Dermis microvascular lymphatic vessel endothelial cell (primary cell): Measurements from ENCODE around the gene PDZD7. TPM values are rescaled to one million over a fixed set of nuclear protein-coding genes. Genes with fewer than 3 reads are reported as not detected.
"Not testable (repeated sequence)": the region's sequence is repeated elsewhere in the genome, so short reads cannot be mapped to it uniquely, and the experiment has no call there.

ENCODE experiments used
- DNase-seq, 2 donors: peaks; one replicate each; pipeline versions ENCODE4 v3.0.0 to v3.0.0-alpha.2; 2010; ENCODE audit warnings: low read depth in 2 of 2
- total RNA-seq: library from RNA; depleted of rRNA; stranded (reverse); fragments of >200 nt; gene quantifications from 2 replicates; pipeline ENCODE4 v1.2.1, GENCODE V29; 2014

PDZD7 gene
- total RNA-seq, 1 donor from 2014 or later: 0.51 TPM

DNA sequence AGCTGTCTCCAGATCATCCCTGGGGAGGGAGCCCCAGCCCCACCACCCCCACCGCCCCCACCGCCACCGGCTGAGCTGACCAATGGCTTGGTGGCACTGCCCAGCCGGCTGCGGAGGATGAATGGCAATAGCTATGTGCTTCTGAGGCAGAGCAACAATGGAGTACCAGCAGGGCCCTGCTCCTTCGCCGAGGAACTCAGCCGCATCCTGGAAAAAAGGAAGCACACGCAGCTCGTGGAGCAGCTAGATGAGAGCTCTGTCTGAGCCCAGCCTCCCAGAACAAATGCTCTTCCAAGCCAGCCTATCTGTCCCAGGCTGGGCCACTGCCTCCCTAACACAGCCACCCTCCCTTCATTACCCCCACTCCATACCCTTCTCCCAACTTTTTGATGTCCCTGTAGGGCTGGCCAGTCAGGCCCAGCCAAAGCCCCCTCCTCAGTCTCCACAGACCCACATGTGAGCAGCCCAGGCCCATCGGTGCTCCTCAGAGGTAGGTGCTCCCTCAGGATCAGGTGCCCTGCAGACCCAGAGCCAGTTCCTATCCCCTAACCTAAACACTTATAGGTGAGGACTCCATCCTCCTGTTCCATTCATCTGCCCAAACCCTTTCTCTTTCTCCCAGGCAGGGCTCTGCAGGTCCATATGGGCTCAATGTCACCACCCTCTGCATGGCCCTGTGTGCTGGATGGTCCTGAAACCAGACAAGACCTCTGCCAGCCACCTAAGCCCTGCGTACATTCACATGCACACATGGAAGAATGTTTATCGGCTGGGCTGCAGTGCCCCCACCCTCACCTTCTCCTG is 46.9 kb downstream of the PDZD7 start:
- DNase-seq: no peak

DNA sequence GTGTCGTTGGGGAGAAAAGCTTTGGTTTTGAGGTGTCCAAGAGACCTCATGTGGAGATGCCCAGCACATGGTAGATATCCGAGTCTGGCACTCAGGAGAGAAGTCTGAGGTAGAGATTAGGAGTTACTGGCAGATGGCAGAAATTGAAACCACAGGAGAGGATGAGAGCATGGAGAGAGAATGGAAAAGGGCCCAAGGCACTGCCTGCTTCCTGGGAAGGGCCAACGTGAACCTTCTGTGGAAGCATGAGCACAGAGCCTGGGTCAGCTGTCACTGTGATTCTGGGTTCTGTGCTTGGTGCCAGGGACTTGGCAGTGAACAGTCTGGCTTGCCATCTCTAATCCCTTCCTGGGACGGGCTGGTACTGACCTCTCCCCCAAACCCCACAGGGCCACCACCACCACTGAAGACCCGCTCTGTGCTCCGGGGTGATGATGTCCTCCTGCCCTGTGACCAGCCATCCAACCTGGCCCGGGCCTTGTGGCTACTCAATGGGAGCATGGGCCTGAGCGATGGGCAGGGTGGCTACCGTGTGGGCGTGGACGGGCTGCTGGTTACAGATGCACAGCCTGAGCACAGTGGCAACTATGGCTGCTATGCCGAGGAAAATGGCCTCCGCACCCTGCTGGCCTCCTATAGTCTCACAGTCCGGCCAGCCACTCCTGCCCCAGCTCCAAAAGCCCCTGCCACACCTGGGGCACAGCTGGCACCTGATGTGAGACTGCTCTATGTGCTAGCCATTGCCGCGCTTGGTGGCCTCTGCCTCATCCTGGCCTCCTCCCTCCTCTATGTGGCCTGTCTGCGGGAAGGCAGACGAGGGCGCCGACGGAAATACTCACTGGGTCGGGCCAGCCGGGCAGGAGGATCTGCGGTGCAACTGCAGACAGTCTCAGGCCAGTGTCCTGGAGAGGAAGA is 47.8 kb downstream of the PDZD7 start:
- no peak for DNase-seq

DNA sequence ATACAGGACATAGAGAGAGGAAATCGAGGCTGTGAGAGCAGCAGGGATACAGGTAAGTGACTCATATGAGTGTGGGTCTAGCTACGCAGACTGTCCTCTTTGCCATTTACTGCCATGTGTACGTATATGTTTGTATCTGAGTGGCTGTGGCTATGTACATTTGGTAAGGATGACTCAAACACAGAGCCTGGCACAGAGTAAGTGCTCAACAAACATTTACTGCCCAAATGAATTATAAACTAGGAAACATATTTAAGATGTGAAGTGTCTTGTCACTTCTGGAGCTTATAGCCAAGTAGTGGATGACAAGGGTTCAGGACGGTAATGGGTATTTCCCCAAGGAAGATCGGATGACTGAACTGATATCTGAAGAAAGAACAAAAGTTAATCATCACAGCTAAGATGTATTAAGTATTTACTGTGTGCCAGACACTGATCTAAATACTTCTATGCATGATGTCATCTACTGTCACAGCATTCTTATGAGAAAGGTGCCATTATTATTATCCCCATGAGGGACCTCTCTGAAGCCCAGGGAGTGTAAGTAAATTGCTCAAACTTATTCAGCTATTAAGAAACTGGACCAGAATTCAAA is 49.7 kb downstream of the PDZD7 start:
- no peak for DNase-seq

DNA sequence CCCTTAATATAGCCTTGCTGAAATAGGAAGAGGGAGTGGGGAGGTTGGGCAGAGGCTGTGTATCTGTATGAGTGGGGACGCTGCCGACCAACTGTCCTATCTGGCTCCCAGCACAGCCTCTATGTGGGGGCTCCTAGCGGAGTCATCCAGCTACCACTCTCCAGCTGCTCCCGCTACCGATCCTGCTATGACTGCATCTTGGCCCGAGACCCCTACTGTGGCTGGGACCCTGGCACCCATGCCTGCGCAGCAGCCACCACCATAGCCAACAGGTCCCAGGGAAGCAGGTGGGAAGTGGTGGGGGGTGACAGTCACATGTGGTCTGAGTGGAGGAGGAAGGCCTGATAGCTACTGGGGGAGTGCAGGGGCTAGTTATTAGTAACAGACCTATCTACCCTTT is 50.2 kb downstream of the PDZD7 start:
- DNase-seq: no peak

DNA sequence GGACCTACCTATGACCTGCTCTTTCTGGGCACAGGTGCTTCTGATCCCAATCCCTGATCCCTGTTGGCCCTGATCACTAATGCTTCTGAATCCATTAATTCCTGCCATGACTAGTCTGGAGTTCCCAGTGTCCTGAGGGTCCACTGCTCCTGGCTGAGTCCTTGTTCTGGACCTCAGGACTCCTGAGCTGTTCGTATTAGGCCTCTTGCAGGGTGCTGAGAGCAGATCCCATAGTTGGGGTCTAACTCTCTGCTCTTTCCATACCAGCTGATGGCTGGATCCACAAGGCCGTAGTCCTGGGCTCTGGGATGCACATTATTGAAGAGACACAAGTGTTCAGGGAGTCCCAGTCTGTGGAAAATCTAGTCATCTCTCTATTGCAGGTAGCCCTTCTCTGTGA is 50.6 kb downstream of the PDZD7 start:
- no peak for DNase-seq

DNA sequence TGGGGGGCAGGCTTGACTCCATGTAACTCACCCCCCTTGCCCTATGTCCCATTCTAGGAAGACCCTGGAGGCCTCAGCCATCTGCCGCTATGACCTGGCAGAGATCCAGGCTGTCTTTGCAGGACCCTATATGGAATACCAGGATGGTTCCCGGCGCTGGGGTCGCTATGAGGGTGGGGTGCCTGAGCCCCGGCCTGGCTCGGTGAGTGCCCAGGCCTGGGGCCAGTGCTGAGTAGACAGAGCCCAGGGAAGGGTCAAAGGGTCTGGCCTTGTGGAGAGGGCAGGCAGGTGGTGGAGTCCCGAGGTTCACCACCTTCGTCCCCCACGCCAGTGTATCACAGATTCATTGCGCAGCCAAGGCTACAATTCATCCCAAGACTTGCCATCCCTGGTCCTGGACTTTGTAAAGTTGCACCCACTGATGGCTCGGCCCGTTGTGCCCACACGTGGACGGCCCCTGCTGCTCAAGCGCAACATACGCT is 51.1 kb downstream of the PDZD7 start:
- DNase-seq: no peak

DNA sequence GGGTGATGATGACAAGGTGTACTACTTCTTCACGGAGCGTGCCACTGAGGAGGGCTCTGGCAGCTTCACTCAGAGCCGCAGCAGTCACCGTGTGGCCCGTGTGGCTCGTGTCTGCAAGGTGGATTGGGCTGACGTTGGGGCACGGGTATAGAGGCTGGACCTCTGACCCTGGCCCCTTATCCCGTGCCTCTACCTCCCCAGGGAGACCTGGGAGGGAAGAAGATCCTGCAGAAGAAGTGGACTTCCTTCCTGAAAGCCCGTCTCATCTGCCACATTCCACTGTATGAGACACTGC is 52.1 kb downstream of the PDZD7 start:
- no peak for DNase-seq

DNA sequence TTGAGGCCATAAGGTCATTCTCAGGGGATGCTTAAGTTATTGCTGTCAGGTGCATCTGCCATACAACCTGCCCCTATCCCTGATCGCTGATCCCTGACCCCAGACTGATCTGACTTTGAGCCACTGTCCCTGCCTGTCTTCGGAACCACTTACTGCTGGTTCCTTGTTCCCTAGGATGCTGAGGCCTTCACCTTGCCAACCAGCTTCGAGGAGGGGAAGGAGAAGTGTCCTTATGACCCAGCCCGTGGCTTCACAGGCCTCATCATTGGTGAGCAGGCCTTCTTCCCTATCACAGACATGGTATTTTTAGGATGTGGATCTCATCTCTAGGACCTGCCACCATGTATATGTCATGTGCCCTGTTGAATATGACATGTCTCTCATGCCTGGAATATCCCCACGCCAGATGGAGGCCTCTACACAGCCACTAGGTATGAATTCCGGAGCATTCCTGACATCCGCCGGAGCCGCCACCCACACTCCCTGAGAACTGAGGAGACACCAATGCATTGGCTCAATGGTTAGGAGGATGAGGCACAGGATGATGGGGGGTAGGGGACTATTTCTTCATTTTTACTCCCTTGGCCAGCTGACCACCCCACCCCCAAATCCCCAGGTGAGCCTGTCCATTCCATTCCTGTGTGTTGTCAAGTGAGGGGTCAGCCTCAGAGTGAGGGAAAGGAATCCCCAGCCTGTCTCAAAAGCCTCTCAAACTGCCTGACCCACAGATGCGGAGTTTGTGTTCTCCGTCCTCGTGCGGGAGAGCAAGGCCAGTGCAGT is 52.6 kb downstream of the PDZD7 start:
- no peak for DNase-seq

DNA sequence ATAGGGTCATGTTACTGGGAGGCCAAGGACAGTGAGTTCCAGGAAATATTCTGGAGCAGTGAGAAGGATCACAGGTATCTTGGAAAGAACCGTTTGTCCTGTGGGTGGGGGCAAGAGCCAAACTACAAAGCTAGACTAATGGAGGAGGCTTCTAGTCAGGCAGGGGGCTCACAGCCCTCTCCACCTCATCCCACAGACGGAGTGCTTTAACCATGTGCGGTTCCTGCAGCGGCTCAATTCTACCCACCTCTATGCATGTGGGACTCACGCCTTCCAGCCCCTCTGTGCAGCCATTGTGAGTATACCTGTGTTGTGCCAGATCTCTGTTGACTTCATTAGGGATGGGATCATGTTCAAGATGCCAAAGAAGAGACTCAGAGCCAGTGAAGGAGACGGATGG is 53.5 kb downstream of the PDZD7 start:
- DNase-seq: no peak

DNA sequence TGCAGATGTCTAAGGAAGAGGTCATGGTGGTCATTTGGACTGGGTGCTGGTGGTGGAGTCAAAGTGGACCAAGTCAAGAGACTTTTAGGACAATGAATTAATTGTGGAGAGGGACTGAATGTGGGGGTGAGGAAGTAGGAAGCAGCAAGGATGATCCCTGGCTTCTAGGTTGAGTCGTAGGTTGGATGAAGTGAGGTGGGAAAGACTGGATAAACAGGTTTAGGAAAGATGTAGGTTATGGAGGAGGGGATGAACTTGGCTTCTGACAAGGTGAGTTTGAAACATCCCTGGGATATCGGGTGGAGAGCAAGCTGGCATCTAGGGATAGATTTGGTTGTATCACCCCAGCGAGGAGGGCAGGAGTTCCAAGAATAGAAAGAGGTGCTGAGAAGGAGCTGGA is 54.0 kb downstream of the PDZD7 start:
- no peak for DNase-seq

DNA sequence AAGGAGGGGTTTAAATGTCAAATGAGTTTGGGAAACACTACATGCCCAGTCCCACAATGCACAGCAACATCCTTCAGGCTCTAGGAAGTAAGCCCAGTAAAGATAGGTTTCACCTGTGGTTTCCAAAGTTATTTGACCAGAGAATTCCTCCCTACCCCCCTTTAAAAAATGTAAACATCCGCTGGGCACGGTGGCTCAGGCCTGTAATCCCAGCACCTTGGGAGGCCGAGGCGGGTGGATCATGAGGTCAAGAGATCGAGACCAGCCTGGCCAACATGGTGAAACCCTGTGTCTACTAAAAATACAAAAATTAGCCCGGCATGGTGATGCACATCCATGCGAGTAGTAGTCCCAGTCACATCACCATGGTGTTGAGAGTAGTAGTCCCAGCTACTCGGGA is 55.5 kb downstream of the PDZD7 start:
- DNase-seq: not testable (repeated sequence)

DNA sequence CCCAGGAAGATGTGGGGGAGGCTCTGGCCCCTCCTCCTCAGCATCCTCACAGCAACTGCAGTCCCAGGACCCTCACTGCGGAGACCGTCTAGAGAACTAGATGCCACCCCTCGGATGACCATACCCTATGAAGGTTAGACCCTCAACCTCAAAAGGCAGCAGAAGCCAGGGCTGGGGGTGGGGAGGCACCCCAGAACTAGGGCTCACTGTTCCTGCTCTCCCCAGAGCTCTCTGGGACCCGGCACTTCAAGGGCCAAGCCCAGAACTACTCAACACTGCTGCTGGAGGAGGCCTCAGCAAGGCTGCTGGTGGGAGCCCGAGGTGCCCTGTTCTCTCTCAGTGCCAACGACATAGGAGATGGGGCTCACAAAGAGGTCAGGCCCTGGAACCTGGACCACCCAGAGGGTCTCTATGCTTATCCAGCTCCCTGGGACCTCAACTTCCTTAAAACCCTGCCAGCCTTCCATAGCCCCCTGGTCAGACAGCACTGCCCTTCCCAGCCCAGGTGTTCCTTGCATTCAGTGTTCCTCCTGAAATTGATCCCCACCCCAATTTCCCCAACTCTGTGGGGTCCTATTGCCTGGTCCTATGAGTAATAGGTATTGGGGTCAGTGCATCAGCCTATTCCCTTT is 57.9 kb downstream of the PDZD7 start:
- DNase-seq: no peak

DNA sequence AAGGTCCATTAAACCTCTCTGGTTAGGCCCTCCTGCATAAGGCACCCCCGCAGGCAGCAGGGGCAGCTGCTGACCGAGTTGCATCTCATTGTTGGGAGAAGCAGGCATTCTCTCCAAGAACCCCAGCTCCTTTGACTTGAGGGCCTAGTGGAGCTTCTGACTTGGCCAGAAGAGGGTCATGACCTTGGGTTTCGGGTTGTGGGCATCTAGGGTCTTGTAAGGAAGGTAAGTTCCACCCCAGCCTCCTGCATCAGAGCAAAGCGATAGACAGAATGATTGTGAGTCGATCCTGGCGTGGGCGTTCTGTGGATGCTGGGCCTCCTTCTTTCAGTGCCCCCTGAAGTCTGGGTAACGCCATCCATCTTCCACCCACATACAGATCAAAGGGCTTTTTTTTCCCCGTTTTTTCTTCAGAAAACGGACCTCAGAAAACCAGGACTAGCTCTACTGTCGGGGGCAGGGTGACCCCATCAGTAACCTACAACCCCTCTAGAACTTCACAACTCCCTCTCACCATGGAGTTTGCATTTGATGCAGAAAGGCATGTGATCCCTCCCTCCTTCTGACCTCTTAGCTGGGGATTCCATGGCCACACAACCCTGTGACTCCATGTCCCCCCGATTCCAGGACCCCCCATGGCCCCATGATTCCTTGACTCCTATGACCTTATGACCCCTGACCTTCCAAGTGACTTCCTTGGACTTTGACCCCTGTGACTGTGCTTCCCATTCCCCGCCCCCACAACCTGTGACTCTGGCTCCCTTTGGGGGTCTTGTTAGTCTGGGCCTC is 58.6 kb downstream of the PDZD7 start:
- no peak for DNase-seq

DNA sequence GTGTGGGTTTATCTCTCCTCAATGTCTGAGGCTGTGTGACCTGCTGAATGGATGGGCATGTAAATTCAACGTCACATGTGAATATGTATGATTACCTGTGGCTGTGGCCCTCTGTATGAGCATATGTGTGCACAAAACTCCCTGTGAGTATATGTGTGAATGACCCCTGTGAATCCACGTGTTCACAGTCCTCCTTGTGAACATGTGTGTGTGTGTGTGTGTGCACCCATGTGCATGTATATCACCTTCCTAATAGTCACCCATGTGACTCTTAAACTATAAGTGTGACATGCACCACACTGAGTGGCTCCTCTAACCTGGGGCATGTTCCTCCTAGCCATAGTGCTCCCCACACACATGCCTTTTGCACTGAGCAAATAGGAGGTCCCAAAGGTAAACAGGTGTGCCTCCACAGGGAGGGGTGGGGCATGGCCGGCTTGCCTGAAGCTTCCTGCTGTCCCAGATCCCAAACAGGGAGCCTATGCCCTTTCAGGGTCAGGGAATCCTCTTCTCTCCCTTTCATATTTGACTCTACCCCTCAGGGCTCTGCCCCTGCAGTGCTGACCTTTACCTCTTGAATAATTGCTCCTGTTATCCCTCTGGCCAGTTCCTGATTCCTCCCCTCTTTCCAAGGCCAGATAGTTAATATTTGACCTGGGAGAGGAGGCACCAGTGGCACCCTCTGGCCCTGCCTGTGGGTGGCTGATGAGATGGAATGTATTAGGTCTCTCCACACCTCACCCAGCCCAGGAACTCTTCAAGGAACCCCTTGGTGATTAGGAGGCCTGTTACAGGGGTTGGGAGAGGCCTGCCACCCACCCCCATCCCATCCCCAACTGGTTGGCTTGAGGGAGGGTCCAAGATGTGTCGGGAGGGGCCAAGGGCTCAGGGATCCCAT is 59.8 kb downstream of the PDZD7 start:
- DNase-seq: no peak

DNA sequence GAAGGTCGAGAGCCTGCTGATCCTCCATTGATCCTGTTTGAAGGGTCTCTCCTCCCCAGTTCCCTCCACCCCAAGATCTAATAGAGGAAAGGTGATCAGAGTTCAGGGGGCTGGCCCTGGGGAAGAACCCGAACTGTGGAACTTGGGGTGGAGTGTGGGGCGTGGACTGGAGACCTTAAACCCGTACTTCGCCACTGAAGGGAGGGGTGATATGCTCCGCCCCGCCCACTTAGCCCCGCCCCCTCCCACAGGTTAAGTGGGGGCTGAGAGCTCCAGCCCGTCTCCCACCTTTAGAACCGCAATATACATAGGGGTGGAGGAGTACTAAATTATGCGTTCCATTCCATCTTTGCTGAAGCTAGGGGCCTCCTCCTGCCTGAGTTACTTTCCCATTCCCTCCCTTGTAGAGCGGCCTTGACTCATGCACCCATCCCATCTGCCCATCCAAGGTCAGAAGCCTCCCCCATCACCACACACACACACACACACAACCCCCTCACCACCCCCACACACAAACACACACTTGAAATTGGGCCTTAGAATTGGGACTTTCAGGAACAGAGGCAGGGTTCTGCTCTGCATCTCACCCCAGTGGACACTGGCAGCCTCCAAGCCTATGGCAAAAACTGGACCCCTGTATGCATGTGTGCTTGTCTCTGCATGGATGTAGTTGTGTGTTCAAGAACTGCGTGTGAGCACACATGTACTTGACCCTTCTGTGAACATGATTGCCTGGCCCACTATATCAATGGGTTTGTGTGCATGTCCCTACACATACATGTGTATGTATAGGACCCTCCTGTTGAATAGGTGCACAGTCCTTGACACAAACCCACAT is 60.6 kb downstream of the PDZD7 start:
- DNase-seq: no peak

DNA sequence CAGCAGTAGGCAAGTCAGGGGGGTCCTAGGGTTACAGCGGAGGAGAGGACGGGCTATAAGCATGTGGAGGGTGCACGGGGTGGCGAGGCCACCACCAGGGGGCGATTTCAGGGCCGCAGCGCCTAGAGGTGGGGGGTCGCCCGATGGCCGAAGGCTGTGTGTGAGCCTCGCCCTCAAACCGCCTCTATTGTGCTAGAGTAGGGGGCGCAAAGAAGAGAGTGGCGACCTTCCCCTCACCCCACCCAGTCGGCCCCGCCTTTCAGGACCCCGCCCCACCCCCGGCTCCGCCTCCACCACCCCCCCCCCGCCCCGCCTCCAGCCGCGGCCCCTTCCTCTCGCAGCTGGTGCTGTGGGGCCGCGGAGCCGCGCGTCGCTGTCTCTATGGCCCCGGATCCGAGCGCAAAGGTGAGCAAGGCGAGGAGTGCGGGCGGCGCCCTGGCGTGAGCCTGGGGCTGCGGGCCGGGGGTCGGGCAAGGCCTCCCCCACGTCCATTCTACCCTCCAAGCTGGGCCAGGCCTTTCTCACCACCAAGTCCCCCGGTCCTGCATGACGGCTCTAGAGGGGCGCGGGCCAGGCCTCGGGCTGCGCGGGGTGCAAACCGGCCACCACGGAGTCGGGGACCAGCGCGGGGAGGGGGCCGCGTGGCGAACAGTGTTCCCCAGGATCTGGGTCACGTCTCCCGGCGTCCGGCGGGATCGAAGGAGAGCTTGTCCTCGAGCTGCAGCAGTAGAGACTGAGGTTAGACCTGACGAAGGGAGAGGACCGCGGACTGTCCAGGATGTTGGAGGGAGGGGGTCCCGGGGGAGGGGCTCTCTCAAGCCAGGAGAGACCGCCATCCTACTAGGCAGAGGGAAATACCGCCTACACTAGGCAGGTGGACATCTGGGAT is 61.5 kb downstream of the PDZD7 start, which contains the start of gene SEMA4G:
TSS of gene SEMA4G (plus strand) at position 318 of the 889 bp plus-strand sequence. CDS start 3,409 bp downstream, outside the sequence.
- DNase-seq: peak in 1 of 2 donors; percentile 46

DNA sequence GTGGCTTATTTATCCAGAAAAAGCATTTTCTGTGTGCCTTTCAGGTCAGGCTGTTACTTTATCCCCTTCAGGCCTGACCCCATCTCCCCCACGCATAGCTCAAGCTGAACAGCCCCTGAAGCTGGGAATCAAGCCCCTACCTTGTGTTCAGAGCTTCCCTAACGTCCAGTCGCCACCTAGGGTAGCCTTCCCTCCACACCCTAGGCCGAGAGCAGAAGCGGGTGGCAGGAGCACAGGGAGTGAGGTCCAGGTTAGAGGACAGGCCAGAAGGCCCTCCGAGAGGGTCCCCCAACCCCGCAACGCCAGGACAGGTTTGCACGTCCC is 62.1 kb downstream of the PDZD7 start:
- DNase-seq: no peak
